ENCODE measurements around the gene RNF157.

GRCh38 chr17:76191896-76192295 is 48.4 kb downstream of the RNF157 start:
- no peak for TF ChIP-seq EP300 (IDR thresholded peaks at IDR 0.05)
- no peak for TF ChIP-seq CTCF (IDR thresholded peaks at IDR 0.05)

Measured in ovary (tissue), 3 donors.